HEK293T (cell line): ENCODE results near the gene RPL10A.

Experiments
- CTCF ChIA-PET: fragments of 350-600 bp; formaldehyde crosslinking; extraction: SDS; loops from one replicate; lab custom pipeline; 2021; ENCODE audit warnings: antibody characterized with exemption, inconsistent platforms; lab: Yijun Ruan, JAX
- POLR2A ChIA-PET: fragments of 350-600 bp; formaldehyde crosslinking; extraction: SDS; loops from one replicate; lab custom pipeline; 2020; ENCODE audit warnings: antibody characterized with exemption, inconsistent platforms; lab: Yijun Ruan, JAX
- DNase-seq: peaks from one replicate; pipeline ENCODE4 v3.0.0; 2012; ENCODE audit warnings: mixed read lengths; ENCODE audit errors: extremely low spot score
- ARNT ChIP-seq: fragments of 450-650 bp; IDR thresholded peaks from 2 replicates; pipeline ENCODE4 v1.6.1; 2017; ENCODE audit warnings: mild to moderate bottlenecking
- BHLHE40 ChIP-seq: fragments of 450-650 bp; IDR thresholded peaks from 2 replicates; pipeline ENCODE4 v1.6.1; 2016; ENCODE audit warnings: mild to moderate bottlenecking, moderate library complexity, borderline replicate concordance
- CTBP1 ChIP-seq: fragments of 450-650 bp; IDR thresholded peaks from 2 replicates; pipeline ENCODE4 v1.6.1; 2016; ENCODE audit warnings: borderline replicate concordance
- ELF4 ChIP-seq: fragments of 450-650 bp; IDR thresholded peaks from 2 replicates; pipeline ENCODE4 v1.6.1; 2017; ENCODE audit warnings: antibody characterized with exemption
- FOXA1 ChIP-seq: fragments of 450-650 bp; IDR thresholded peaks from 2 replicates; pipeline ENCODE4 v1.6.1; 2016; ENCODE audit warnings: mild to moderate bottlenecking
- FOXK2 ChIP-seq: fragments of 450-650 bp; IDR thresholded peaks from 2 replicates; pipeline ENCODE4 v1.6.1; 2016; ENCODE audit warnings: mild to moderate bottlenecking
- FOXM1 ChIP-seq: fragments of 450-650 bp; IDR thresholded peaks from 2 replicates; pipeline ENCODE4 v1.6.1; 2017; ENCODE audit warnings: mild to moderate bottlenecking, borderline replicate concordance
- HDGF ChIP-seq: fragments of 450-650 bp; IDR thresholded peaks from 2 replicates; pipeline ENCODE4 v1.6.1; 2017; ENCODE audit warnings: antibody characterized with exemption, borderline replicate concordance
- L3MBTL2 ChIP-seq: fragments of 450-650 bp; conservative IDR thresholded peaks from 2 replicates; pipeline ENCODE4 v1.6.1; 2016; ENCODE audit warnings: mild to moderate bottlenecking
- LEF1 ChIP-seq: fragments of 450-650 bp; IDR thresholded peaks from 2 replicates; pipeline ENCODE4 v1.6.1; 2017; ENCODE audit warnings: mild to moderate bottlenecking, borderline replicate concordance
- NFRKB ChIP-seq: fragments of 450-650 bp; IDR thresholded peaks from 2 replicates; pipeline ENCODE4 v1.6.1; 2016; ENCODE audit warnings: mild to moderate bottlenecking, moderate library complexity
- SP1 ChIP-seq: fragments of 450-650 bp; IDR thresholded peaks from 2 replicates; pipeline ENCODE4 v1.6.1; 2017
- SUZ12 ChIP-seq: fragments of 450-650 bp; IDR thresholded peaks from 2 replicates; pipeline ENCODE4 v1.6.1; 2016; ENCODE audit warnings: mild to moderate bottlenecking
- TARDBP ChIP-seq: fragments of 450-650 bp; IDR thresholded peaks from 2 replicates; pipeline ENCODE4 v1.6.1; 2016
- ZNF384 ChIP-seq: fragments of 450-650 bp; IDR thresholded peaks from 2 replicates; pipeline ENCODE4 v1.6.1; 2016
- TF ChIP-seq, protein P1 (sequence below): fragments of 450-650 bp; IDR thresholded peaks from 2 replicates; pipeline ENCODE4 v1.6.1; 2016

The RPL10A gene

DNA sequence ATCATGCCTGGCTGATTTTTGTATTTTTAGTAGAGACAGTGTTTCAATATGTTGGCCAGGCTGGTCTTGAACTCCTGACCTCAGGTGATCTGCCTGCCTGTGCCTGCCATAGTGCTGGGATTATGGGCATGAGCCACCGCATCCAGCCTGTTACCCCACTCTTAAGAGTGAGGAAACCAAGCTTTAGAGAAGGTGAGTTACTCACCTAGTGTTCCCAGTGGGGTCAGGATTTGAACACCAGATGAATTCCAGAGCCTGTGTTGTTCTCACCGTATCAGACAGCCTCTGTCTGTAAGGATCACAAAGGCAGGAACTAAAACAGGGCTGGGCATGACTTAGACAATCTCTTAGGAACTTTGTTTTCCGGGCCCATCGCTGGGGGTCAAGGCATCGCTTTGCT lies 25.5 kb upstream of the RPL10A start:
- DNase-seq, result no peak
- no peak for TF ChIP-seq SUZ12
- no peak for TF ChIP-seq ARNT
- TF ChIP-seq FOXM1, result no peak
- TF ChIP-seq, protein P1, sequence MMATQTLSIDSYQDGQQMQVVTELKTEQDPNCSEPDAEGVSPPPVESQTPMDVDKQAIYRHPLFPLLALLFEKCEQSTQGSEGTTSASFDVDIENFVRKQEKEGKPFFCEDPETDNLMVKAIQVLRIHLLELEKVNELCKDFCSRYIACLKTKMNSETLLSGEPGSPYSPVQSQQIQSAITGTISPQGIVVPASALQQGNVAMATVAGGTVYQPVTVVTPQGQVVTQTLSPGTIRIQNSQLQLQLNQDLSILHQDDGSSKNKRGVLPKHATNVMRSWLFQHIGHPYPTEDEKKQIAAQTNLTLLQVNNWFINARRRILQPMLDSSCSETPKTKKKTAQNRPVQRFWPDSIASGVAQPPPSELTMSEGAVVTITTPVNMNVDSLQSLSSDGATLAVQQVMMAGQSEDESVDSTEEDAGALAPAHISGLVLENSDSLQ, result no peak
- TF ChIP-seq ELF4, result no peak
- TF ChIP-seq FOXA1, result no peak
- TF ChIP-seq TARDBP, result no peak
- TF ChIP-seq LEF1, result no peak
- no peak for TF ChIP-seq SP1
- TF ChIP-seq CTBP1, result no peak
- no peak for TF ChIP-seq ZNF384
- TF ChIP-seq BHLHE40, result no peak
- no peak for TF ChIP-seq NFRKB
- TF ChIP-seq L3MBTL2, result no peak
- no peak for TF ChIP-seq FOXK2
- TF ChIP-seq HDGF, result no peak
- CTCF ChIA-PET, result no interaction called here
- POLR2A ChIA-PET, result no interaction called here

DNA sequence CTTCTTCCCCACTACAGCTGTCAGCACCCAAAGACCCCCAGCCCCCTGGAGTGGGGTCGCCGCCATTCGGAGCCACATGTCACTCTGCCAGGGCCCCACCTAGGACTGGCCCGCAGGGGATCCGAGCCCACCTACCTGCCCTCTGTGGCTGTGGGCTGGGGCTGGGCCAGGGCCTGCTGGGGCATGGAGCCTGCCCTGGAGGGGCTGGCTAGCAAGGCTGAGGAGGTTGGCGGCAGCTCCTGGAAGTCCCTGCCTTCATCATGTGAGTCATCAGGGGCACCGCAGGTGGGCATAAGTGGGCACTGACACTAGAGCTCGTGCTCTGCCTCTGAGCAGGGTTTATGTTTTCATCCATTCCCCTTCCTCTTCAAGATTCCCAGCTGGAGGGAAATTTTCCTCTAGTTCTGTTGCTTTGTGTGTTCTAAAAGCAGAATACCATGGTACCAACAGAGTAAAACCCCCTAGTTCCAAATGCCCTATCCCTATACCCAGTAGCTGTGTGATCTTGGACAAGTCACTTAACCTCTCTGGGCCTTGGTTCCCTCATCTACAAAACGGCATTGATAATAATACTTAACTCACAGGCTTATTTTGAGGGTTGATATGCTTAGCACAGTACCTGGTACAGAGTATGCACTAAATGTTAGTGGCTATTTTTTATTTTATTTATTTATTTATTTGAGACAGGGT lies 24.7 kb upstream of the RPL10A start:
- POLR2A ChIA-PET, result no interaction called here
- CTCF ChIA-PET, result no interaction called here
- DNase-seq, result no peak
- TF ChIP-seq SP1 (no peak), HDGF (no peak), FOXM1 (no peak), FOXA1 (no peak)

DNA sequence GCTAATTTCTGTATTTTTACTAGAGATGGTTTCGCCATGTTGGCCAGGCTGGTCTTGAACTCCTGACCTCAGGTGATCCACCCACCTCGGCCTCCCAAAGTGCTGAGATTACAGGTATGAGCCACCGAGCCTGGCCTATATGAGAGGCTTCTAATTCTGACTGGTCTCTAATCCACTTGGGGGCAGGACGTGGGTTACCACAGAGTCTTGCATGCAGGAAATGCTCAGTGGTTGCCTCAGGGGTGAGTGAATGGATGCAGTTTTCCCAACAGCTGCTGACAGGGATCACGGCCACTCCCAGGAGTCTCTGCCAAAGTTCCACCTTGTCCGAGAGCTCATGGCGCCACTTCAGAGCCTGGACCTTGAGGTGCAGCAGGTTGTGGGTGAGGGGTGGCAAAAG lies 22.5 kb upstream of the RPL10A start:
- ChIA-PET POLR2A (no interaction called here), CTCF (no interaction called here)
- TF ChIP-seq FOXK2 (no peak), LEF1 (no peak), ARNT (no peak), L3MBTL2 (no peak), FOXA1 (no peak), SUZ12 (no peak), FOXM1 (no peak), HDGF (no peak), TARDBP (no peak), CTBP1 (no peak), NFRKB (no peak), ZNF384 (no peak), SP1 (no peak), BHLHE40 (no peak), ELF4 (no peak)
- TF ChIP-seq, protein P1, result no peak
- no peak for DNase-seq

DNA sequence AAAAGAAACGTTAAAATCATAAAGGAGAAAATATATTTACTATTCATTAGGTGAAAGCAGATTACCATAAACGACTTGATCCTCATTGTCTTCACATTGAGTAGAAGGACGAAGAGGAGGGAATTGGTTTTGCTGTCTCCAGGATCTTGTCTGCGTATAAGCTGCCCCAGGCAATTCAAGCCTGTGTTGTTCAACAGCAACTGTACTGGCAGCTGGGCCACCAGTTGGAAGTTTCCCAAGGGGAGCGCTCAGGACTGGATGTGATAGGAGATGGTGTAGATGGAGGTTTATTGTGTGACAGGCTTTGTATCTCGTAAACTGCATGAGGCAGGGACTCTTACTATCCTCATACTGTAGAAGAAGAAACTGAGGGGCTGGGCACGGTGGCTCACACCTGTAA lies 20.0 kb upstream of the RPL10A start:
- ChIA-PET CTCF (interaction anchor here (1.5 to 1.8 kb wide), 2 partner anchors 116 to 151 kb away, joined by 4 to 11 read pairs; partner anchors contain the start of gene DEF6), POLR2A (interaction anchor here (1.4 kb wide), 1 partner anchor 20 kb away, joined by 5 read pairs; the partner anchor contains the start of gene RPL10A)
- TF ChIP-seq L3MBTL2, result no peak
- TF ChIP-seq ARNT, result no peak
- TF ChIP-seq TARDBP, result no peak
- TF ChIP-seq CTBP1, result no peak
- no peak for TF ChIP-seq FOXK2
- TF ChIP-seq ELF4, result no peak
- no peak for TF ChIP-seq SUZ12
- no peak for TF ChIP-seq HDGF
- no peak for TF ChIP-seq ZNF384
- TF ChIP-seq FOXM1, result no peak
- TF ChIP-seq, protein P1, result no peak
- TF ChIP-seq NFRKB, result no peak
- no peak for TF ChIP-seq LEF1
- TF ChIP-seq BHLHE40, result no peak
- no peak for TF ChIP-seq FOXA1
- TF ChIP-seq SP1, result no peak

DNA sequence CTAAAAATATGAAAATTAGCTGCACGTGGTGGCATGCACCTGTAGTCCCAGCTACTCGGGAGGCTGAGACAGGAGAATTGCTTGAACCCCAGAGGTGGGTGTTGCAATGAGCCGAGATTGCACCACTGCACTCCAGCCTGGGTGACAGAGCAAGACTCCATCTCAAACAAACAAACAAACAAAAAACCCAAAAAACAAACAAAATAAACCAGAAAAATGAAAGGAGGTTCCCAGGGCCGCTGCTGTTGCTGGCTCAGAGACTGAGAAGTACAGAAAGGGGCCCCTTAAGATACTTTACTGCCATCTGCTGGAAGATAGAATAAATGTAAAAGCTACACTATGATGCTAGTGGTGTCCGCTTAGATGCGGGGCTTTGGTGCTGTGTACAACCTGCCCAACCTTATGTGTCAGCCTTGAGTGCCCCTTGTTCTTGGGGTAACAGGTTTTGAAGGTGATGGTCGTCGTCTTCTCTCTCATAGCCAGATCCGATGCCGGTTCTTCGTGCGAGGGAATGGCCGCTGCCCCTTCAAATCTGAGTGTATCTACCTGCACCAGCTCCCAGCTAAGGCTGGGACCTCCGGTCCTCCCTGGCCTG lies 18.8 kb upstream of the RPL10A start:
- TF ChIP-seq CTBP1, result no peak
- no peak for TF ChIP-seq NFRKB
- TF ChIP-seq SP1, result no peak
- TF ChIP-seq FOXA1, result no peak
- no peak for TF ChIP-seq ZNF384
- no peak for TF ChIP-seq ELF4
- TF ChIP-seq, protein P1, result no peak
- TF ChIP-seq ARNT, result no peak
- no peak for TF ChIP-seq LEF1
- TF ChIP-seq TARDBP, result no peak
- no peak for TF ChIP-seq BHLHE40
- TF ChIP-seq SUZ12, result no peak
- no peak for TF ChIP-seq FOXK2
- TF ChIP-seq FOXM1, result no peak
- no peak for TF ChIP-seq HDGF
- POLR2A ChIA-PET, result interaction anchor here (0.7 to 1.3 kb wide), 2 partner anchors 107 to 152 kb away, joined by 3 read pairs; partner anchors contain the start of genes DEF6 and PPARD
- CTCF ChIA-PET, result interaction anchor here (0.6 to 3.2 kb wide), 15 partner anchors 11 to 160 kb away, joined by 3 to 42 read pairs (median 4); partner anchors contain the start of genes DEF6, PPARD and RPL10A
- DNase-seq, result peak; percentile 78

More for the DNA sequence above, 20.0 kb upstream of the RPL10A start:
- DNase-seq, result no peak
